Ascending aorta (tissue), 2 donors: Measurements from ENCODE around the gene HPSE. TPM values are rescaled to one million over a fixed set of nuclear protein-coding genes. Genes with fewer than 3 reads are reported as not detected.

Experiments used
- DNase-seq, 2 donors: peaks; one replicate each; pipeline ENCODE4 v3.0.0-alpha.2; 2019; ENCODE audit warnings: low spot score in 2 of 2
- H3K27ac ChIP-seq, 2 donors: fragments of 200-600 bp; sonication (generic); one replicate each; pipeline ENCODE4 v1.5.1; 2016 to 2017; ENCODE audit warnings: mild to moderate bottlenecking in 1 of 2
- H3K27me3 ChIP-seq: fragments of 200-600 bp; sonication (generic); one replicate; pipeline ENCODE4 v1.5.1; 2017
- H3K36me3 ChIP-seq, 2 donors: fragments of 200-600 bp; sonication (generic); one replicate each; pipeline ENCODE4 v1.5.1; 2016
- H3K4me1 ChIP-seq, 2 donors: fragments of 200-600 bp; sonication (generic); one replicate each; pipeline ENCODE4 v1.5.1; 2016 to 2017; ENCODE audit warnings: mild to moderate bottlenecking in 1 of 2
- H3K4me3 ChIP-seq, 2 donors: fragments of 200-600 bp; sonication (generic); one replicate each; pipeline ENCODE4 v1.5.1; 2016 to 2017; ENCODE audit warnings: mild to moderate bottlenecking in 1 of 2
- H3K9me3 ChIP-seq, 2 donors: fragments of 200-600 bp; sonication (generic); one replicate each; pipeline ENCODE4 v1.5.1; 2016
- intact Hi-C: fragments of 100-400 bp; cut with DNase I; formaldehyde crosslinking; loops from one replicate; pipeline ENCODE4 v1.15.1; 2023
- total RNA-seq: library from RNA; depleted of rRNA; stranded (reverse); fragments of >200 nt; gene quantifications from one replicate; pipeline ENCODE4 v1.1.0, GENCODE V29; 2016
- TF ChIP-seq, protein P1 (sequence below), 3 experiments: fragments of 200-600 bp in 2 of 3; fragments of 450-650 bp in 1 of 3; sonication (generic) in 2 of 3; IDR thresholded peaks; one replicate each; pipeline ENCODE4 v1.5.1; 2016 to 2019; ENCODE audit warnings: antibody characterized with exemption in 3 of 3, mild to moderate bottlenecking in 1 of 3, moderate library complexity in 1 of 3

HPSE gene
- total RNA-seq, 1 donor from 2014 or later: 1.7 TPM

DNA sequence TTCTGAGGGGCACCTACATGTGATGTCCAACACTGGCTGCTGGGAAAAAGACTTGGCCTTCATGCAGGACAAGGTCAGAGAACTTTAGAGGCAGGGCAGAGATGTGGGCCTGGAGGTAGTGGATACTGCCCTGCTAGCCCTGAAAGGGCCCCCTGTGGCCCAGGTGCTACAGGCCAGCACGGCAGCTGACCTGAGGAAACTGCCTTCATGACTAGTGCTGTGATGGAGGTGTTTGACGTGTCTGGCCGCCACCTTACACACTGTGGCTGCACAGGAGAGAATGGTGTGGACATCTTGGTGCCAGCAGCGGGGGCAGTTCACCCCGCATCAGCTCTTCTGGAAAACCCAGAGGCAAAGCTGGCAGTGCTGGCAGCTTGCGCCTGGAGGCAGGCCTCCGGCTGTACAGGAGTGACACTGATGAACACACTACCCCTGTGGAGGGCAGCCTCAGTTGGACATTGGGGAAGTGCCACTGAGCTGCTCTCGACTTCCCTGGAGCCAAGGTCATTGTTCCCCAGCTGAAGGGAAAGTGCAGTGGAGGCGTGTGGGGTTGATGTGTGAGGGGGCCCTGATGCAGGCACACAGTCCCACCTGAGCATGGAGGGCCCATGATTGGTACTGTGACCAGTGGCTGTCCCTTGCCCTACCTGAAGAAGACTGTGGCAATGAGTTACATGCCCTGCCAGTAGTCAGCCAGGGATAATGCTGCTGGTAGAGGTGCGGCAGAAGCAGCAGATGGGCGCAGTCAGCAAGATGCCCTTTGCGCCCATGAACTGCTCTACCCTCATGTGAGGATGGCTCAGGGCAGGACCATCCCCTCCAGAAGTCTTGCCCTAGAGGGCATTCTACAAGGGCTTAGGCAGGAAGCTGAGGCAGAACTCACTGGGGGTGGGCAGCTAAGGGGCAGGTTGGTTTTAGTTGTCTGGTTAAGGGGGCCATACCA is 87.0 kb downstream of the HPSE start:
- H3K4me1 ChIP-seq: no peaks in the 10 kb centered on the region
- H3K27ac ChIP-seq: no peak overlapping the region
- DNase-seq: no peak
- intact Hi-C loops: no loop called here
- H3K36me3 ChIP-seq: no peaks in the 10 kb centered on the region
- H3K4me3 ChIP-seq: no peak overlapping the region
- no peaks in the 10 kb centered on the region for H3K27me3 ChIP-seq
- no peaks in the 10 kb centered on the region for H3K9me3 ChIP-seq
- TF ChIP-seq, protein P1, sequence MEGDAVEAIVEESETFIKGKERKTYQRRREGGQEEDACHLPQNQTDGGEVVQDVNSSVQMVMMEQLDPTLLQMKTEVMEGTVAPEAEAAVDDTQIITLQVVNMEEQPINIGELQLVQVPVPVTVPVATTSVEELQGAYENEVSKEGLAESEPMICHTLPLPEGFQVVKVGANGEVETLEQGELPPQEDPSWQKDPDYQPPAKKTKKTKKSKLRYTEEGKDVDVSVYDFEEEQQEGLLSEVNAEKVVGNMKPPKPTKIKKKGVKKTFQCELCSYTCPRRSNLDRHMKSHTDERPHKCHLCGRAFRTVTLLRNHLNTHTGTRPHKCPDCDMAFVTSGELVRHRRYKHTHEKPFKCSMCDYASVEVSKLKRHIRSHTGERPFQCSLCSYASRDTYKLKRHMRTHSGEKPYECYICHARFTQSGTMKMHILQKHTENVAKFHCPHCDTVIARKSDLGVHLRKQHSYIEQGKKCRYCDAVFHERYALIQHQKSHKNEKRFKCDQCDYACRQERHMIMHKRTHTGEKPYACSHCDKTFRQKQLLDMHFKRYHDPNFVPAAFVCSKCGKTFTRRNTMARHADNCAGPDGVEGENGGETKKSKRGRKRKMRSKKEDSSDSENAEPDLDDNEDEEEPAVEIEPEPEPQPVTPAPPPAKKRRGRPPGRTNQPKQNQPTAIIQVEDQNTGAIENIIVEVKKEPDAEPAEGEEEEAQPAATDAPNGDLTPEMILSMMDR (IDR thresholded peaks at IDR 0.05): no peak

Other genes with a start within 250 kb of the HPSE start
- 1.1 TPM for gene PLAC8, start 220.1 kb downstream of the HPSE start, total RNA-seq
- gene COQ2, start 50.0 kb downstream of the HPSE start, total RNA-seq: 9.7 TPM
- 1.1 TPM for gene HELQ, start 121.0 kb upstream of the HPSE start, total RNA-seq
- gene MRPS18C, start 121.2 kb upstream of the HPSE start, total RNA-seq: 13.0 TPM
- gene ABRAXAS1, start 150.3 kb upstream of the HPSE start, total RNA-seq: 13.7 TPM
- gene GPAT3, start 201.3 kb upstream of the HPSE start, total RNA-seq: 1.5 TPM